ENCODE measurements around the gene TMPRSS3.

Gene TMPRSS3

DNA sequence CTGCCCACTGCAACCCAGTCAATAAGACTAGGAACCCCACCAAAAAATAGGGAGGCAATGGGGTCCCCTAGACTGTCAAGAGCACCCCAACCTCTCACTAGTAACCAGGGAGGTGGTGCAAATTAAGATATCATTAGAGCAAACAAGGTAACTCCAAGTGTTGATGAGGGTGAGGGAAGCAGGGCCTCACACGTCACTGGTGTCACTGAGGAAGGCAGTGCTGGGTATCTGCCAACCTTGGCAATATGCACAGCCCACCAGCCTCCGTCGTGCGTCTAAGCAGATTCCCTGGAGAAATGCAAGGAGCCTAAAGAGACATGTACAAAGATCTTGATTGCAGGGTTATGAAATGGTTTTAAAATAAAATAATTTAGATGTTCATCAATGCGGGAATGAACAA lies 11.6 kb upstream of the TMPRSS3 start:
- no peak for DNase-seq (ENCODE audit: low read depth)

DNA sequence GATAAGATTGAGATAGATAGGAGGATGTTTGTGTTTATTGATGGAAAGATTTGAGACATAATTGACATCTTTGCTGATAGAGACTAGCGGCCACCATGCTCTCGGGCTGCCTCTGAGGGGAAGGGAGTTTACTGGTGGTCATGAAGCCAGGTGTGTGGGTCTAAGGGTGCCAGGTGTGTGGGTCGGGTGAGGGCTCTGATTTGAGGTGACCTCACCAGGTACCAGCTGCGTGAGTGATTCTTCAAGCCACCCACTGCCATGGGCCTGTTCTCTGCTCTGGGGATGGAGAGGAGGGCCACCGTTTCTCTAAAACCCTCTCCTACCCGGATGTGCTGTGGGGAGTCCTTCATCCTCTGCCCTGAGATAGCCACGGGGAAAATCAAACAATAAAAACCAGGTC lies 11.0 kb upstream of the TMPRSS3 start:
- no peak for DNase-seq (ENCODE audit: low read depth)

DNA sequence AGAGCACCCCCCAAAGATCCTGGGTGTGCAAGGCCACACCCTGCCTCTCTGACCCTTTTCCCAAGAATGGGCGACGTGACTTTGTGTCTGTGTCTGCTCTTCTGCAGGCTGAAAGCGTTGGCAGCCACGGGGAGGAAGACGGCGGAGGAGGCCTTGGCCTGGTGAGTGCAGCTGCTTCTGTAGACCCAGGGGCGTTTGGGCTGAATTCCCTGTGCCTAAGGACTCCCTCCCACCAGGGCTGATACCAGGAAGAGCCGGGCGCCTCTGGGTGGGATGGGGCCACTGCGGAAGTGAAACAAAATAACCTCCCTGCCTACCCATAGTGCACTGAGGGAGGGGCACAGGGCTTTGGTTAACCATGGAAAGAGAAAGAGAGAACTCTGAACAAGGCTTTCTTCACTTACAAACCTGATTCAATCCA lies 10.4 kb upstream of the TMPRSS3 start:
- DNase-seq (ENCODE audit: low read depth): no peak

DNA sequence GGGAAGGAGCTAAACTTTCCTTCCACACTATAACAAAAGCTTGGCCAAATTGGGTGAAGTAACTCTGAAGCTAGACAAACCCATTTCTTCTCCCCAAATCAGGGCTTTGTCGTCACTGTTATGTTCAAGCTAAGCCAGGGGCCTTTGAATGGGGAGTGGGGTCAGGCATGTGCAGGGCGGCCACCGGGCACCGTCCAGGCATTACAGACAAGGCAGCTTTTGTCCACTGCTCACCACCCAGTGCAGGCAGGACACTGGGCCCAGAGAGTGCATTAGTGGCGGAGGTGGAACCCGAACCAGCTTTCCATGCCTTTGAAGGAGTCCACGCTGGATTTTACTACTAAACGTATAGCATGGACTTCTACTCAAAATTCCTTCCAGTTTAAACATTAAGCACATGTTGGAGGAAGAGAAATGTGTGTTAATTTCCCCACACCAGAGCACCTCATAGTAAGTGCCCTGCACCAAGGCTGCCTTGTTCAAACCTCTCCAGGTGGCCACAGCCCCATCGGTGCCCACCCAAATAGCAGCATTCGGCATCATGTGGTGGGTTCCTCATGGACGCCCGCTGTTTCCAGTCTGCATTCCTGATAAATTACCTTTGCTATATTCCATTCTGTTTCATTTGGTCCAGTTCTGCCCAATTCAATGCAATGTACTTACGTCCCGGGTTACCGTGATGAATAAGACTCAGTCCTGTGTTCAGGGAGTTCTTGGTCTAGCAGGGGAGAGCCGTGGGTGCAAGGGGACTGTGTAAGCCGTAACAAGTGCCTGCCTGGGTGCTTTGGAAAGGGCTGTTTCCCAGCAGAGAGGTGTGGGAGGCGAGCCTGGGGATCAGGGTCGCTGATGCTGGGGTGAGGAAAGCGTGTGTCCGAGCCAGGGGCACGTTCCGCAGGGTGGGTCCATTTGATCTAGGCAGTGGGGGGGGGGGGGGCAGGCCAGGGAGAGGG lies 9.5 kb upstream of the TMPRSS3 start:
- DNase-seq (ENCODE audit: low read depth): no peak

GRCh38 chr21:42404539-42404938 lies 8.7 kb upstream of the TMPRSS3 start:
- DNase-seq (ENCODE audit: low read depth): no peak

GRCh38 chr21:42403611-42404231 lies 7.9 kb upstream of the TMPRSS3 start, which contains the start of gene UBASH3A:
Gene UBASH3A, plus strand, starts transcription at chr21:42403902. Its CDS starts 44 bp downstream, at chr21:42403946.
- no peak for DNase-seq (ENCODE audit: low read depth)

GRCh38 chr21:42401820-42402251 lies 6.0 kb upstream of the TMPRSS3 start:
- no peak for DNase-seq (ENCODE audit: low read depth)

GRCh38 chr21:42401154-42401553 lies 5.3 kb upstream of the TMPRSS3 start:
- no peak for DNase-seq (ENCODE audit: low read depth)

DNA sequence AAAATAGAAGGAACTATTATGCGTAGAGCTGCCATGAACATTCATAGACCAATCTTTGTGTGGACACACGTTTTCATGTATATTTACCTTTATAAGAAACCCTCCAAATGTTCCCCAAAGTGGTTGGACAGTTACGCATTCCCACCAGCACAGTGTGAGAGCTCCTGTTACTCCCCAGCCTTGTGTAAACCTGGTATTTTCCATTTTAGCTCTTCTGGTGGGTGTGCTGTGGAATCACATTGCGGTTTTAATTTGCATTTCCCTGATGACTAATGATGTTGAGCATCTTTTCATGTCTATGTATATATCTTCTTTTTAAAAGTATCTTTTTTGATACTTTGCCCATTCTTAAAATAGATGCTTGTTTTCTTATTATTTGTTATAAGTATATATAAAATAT lies 4.7 kb upstream of the TMPRSS3 start:
- DNase-seq (ENCODE audit: low read depth): no peak

- no peak for DNase-seq (ENCODE audit: low read depth)
Observed at GRCh38 chr21:42398436-42399028, 2.7 kb upstream of the TMPRSS3 start.

DNA sequence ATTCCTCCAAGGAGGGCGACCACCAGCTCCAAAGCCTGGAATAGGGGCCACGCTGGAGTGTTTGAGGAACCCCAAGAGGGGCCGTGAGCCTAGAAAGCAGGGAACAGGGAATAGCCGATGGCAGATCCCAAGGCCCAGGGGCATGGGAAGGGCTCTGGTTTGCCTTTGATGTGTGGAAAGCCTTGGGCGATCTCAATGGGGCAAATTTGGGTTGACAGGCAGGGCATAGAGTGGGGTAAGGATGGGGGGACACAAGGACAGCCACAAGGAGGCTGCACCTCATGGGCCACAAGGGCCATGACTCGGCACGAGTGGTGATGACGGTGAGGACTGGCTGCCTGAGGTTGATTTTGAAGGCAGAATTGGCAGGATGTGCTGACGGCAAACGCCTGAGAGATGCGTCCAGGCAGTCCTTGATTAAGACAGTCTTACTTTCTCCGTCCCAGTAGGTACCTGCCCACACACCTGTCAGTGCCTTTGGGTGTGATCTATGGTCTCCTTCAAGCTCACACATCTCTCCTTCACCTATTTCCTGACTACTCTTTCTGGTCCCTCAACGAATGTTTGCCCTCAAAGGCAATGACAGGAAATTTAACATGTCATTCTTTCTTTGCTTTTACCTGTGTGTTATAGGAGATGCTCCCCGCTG lies 2.0 kb upstream of the TMPRSS3 start:
- DNase-seq (ENCODE audit: low read depth): no peak

DNA sequence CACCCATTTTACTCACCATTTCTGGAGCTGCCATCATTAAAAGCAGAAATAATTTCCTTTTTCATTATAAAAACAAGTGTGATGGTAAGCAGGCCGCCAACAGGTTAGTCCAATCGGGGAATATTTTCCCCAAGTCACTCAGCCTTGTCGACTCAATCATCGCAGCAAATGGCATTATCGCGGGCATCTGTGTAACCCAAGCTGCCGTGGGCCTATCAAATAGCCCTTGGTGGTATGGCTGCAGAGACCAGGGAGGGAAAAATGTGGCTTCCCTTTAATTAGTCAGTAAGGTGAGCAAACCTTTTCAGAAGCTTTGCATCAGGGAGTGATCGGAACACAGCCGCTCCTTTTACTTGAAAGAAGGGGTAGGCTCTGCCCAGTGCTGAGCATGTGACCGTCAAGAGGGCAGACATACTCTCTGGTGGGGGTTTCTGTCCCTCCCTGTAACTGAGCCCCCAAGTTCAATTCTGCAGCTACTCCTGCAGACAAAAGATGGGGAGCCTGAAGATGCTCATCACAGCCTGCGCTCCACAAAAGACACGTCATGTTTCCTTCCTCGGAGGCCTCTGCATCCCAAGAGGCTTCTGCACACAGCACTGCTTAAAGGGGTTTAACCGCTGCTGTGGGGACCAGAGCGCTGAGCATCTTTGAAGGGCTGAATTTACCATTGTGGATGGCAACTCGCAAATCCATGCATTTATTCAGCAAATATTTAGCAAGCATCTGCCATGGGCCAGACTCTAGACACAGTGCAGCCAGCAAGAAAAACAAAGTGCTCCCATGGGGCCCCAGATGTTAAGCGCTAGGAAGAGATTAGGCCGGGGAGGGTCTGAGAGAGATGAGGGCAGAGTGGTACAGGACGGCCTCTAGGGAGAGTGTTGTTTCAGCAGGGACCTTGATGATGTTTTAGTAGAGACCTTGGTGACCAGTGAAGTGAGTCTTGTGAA lies 1.2 kb upstream of the TMPRSS3 start:
- DNase-seq (ENCODE audit: low read depth): no peak

DNA sequence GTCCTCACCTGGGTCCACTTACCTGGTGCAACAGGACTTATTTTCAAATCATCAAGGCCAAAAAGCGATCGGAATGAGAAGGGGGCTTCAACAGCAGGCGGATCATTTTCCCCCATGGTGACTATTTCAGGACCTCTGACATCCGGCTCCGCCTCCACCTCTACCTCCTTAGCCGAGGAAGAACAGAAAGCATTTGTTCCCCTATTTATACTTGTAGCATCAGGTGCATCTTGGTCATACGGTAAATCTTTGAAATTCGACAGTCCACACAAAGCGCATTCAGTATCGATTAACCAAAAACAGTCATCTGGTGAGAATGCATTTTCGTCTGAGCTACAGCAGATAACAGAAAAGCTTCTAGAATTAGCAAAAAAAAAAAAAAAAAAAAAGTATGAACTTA lies 550 bp downstream of the TMPRSS3 start:
- DNase-seq (ENCODE audit: low read depth): no peak

- DNase-seq (ENCODE audit: low read depth): no peak
Observed at GRCh38 chr21:42393443-42393950, 2.4 kb downstream of the TMPRSS3 start.

DNA sequence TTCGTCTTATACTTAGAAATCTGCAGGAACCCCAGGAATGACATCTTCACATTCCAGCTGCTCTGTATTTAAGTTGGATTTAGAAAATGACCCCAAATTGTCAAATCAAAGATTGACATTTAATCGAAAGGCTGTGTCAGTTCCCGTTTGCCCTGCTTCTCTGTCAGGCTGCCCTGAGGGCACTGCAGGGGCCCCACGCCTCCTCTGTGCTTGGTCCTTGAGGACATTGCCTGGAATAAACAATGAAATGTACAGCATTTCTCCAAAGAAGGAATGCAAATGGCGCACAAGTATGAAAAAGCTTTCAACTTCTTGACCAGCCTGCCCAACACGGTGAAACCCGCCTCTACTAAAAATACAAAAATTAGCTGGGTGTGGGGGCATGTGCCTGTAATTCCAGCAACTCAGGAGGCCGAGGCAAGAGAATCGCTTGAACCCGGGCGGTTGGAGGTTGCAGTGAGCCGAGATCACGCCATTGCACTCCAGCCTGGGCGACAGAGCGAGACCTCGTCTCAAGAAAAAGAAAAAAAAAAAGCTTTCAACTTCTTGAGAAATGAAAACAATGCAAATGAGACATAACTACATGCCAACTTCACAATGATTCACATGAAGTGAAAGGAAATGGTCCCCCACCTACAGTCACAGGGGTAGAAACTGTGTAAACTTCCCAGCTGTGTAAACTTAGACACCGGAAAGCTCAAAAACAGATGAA lies 3.0 kb downstream of the TMPRSS3 start:
- no peak for DNase-seq (ENCODE audit: low read depth)

DNA sequence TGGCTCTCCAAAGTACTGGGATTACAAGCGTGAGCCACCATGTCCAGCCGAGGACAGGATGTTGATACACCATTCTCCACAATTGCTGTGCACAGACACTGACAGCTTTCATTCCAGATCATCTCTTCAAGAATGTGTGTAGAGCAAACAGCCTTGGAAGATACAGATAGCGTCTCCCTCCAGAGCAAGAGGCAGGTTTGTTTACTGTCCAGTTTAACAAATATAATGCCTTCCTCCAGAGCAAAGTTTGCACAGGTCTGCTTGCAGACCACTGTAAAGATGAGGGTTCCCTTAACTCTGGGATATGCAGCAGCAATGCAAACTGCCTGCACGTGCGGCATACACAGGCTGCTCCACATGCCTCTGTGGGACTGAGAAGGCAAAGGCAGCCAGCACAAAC lies 4.6 kb downstream of the TMPRSS3 start:
- no peak for DNase-seq (ENCODE audit: low read depth)

DNA sequence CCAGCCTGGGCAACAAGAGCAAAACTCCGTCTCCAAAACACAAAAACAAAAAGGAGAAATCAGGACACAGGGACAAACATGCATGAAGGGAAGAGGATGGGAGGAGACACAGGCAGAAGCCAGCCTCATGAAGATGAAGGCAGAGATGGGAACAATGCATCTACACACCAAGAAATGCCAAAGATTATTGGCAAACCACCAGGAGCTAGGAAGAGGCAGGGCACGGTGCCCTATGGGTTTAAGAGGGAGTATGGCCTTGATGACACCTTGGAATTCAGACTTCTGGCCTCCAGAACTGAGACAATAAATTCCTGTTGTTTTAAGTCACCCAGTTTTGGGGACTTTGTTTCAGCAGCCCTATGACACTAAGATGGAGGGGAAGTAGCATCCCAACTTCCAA lies 5.2 kb downstream of the TMPRSS3 start:
- no peak for DNase-seq (ENCODE audit: low read depth)

DNA sequence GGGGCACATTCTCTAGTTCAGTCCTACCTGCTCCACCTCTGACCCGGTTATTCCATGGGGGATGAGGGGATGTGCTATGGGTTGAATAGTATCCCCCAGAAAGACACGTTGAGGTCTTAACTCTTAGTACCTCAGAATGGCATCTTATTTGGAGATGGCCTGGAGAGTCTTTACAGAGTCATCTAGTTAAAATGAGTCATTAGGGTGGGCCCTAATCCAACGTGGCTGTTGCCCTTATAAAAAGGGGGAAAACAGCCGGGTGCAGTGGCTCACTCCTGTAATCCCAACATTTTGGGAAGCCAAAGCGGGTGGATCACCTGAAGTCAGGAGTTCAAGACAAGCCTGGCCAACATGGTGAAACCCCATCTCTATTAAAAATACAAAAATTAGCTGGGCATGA lies 5.7 kb downstream of the TMPRSS3 start:
- DNase-seq (ENCODE audit: low read depth): no peak

DNA sequence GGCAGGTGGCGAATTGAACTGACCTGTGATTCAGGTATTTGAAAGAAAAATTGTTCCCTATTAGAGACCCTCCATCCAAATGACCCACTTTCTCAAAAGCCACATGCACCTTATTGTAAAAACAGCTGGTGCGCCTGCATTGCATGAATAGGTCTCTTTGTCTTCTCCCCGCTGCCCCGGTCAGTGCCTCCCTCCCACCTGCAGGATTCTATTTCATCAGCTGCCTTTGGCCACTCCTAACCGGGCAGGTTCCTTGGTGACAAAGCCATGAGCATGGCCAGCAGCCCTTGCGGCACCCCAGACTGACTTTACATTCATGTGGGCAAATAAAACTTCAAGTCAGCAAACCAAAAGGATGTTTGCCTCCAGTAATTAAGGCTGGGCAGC lies 6.4 kb downstream of the TMPRSS3 start:
- DNase-seq (ENCODE audit: low read depth): no peak

DNA sequence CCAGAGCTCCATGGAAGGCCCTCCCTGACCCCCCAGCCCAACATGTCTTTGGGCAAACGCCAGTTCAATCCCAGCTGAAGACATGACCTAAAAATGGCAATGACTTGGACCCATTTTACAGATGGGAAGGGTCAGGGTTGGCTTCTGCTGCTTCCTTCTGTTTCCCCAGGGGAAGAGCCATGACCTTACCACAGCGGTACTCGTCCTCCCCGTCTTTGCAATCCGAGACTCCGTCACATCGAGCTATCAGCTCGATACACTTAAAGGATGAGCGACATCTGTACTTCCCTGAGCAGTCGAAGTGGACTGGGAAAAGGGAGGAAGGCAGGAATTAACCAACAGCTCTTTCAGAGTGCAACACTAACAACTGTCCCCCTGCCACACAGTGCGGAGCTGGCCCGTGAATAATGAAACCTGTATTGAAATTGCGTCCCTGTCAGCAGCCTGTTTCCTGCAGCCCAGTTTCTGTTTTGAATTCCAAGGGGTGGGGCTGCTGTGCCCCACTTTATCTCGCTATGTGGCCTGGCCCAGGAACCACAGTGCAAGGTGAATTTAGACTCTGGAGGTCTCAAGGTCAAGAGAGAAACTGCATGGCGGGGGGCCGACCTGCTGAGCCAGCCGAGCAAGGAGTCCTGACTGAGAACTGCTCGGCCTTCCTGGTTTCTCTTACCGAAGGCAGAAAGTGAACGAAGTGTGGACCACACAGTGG lies 7.0 kb downstream of the TMPRSS3 start:
- DNase-seq (ENCODE audit: low read depth): no peak
